HFFc6 (cell line): ENCODE data around the gene KMT2C. TPM values are rescaled to one million over a fixed set of nuclear protein-coding genes. Genes with fewer than 3 reads are reported as not detected.

Source experiments
- DNase-seq: peaks from one replicate; pipeline ENCODE4 v3.0.0-alpha.2; 2018
- H3K27ac Mint-ChIP-seq: 2 replicates; pipeline ENCODE4 v1.8.0; 2020; ENCODE audit warnings: mild to moderate bottlenecking, mixed read lengths
- H3K27me3 Mint-ChIP-seq: 2 replicates; pipeline ENCODE4 v1.8.0; 2021; ENCODE audit warnings: mild to moderate bottlenecking, moderate library complexity, mixed read lengths; ENCODE audit not compliant: insufficient read depth
- H3K36me3 Mint-ChIP-seq: 2 replicates; pipeline ENCODE4 v1.8.0; 2021; ENCODE audit warnings: low read depth, mixed read lengths
- H3K4me1 Mint-ChIP-seq: 2 replicates; pipeline ENCODE4 v1.8.0; 2020; ENCODE audit warnings: low read depth, mixed read lengths
- H3K4me3 Mint-ChIP-seq: 2 replicates; pipeline ENCODE4 v1.8.0; 2020; ENCODE audit warnings: mild to moderate bottlenecking, moderate library complexity, mixed read lengths
- H3K9me3 Mint-ChIP-seq: 2 replicates; pipeline ENCODE4 v1.8.0; 2020; ENCODE audit warnings: mild to moderate bottlenecking, mixed read lengths
- CTCF ChIP-seq: fragments of 200-600 bp; sonication (generic); IDR thresholded peaks from 2 replicates; pipeline ENCODE4 v1.5.0; 2021; ENCODE audit warnings: antibody characterized with exemption, mild to moderate bottlenecking
- total RNA-seq, 6 experiments: library from RNA; stranded (reverse); fragmentation: NEBNext Ultra II Directional; extraction: Animal tissue kit (Norgen Biotek cat#: 25700); gene quantifications; 2 replicates in 1 of 6; 3 replicates in 5 of 6; pipeline ENCODE4 v1.2.3, GENCODE V29; 2021

KMT2C gene
- total RNA-seq, 6 experiments from 2014 or later: 23.5 to 30.8 (median 26.0) TPM

GRCh38 chr7:152340161-152340560, 95.6 kb downstream of the KMT2C start:
- Mint-ChIP-seq H3K27ac (no peak overlapping the region), H3K27me3 (peaks cover 2% of the 10 kb centered on the region; the same call in 1 of the 2 replicates), H3K36me3 (no peaks in the 10 kb centered on the region), H3K4me3 (no peak overlapping the region), H3K9me3 (no peaks in the 10 kb centered on the region), H3K4me1 (peaks cover 6% of the 10 kb centered on the region)
- TF ChIP-seq CTCF: no peak
- no peak for DNase-seq

GRCh38 chr7:152338561-152338960, 97.2 kb downstream of the KMT2C start:
- H3K4me1 Mint-ChIP-seq: peaks cover 10% of the 10 kb centered on the region
- H3K4me3 Mint-ChIP-seq: no peak overlapping the region
- no peaks in the 10 kb centered on the region; the same call in 1 of the 2 replicates for H3K36me3 Mint-ChIP-seq
- peaks cover 2% of the 10 kb centered on the region; the same call in 1 of the 2 replicates for H3K27me3 Mint-ChIP-seq
- DNase-seq: no peak
- no peak overlapping the region for H3K27ac Mint-ChIP-seq
- no peak for TF ChIP-seq CTCF
- no peaks in the 10 kb centered on the region for H3K9me3 Mint-ChIP-seq

- DNase-seq: peak; percentile 41
- H3K27ac Mint-ChIP-seq: 0 out of 2 replicates have a peak overlapping the region, but pooled peaks have one; percentile 13
- H3K36me3 Mint-ChIP-seq: no peaks in the 10 kb centered on the region; the same call in 1 of the 2 replicates
- H3K9me3 Mint-ChIP-seq: no peaks in the 10 kb centered on the region
- peaks cover 6% of the 10 kb centered on the region for H3K27me3 Mint-ChIP-seq
- peaks cover 14% of the 10 kb centered on the region for H3K4me1 Mint-ChIP-seq
- H3K4me3 Mint-ChIP-seq: no peak overlapping the region
- TF ChIP-seq CTCF: peak; percentile 77
Observed at GRCh38 chr7:152336754-152337368, 98.9 kb downstream of the KMT2C start.

- Mint-ChIP-seq H3K27ac (no peak overlapping the region), H3K4me3 (no peak overlapping the region), H3K27me3 (peaks cover 6% of the 10 kb centered on the region), H3K9me3 (no peaks in the 10 kb centered on the region), H3K36me3 (no peaks in the 10 kb centered on the region; the same call in 1 of the 2 replicates), H3K4me1 (peaks cover 13% of the 10 kb centered on the region)
- TF ChIP-seq CTCF: no peak
- DNase-seq: no peak
Observed at GRCh38 chr7:152335900-152336571, 99.8 kb downstream of the KMT2C start.

GRCh38 chr7:152333134-152333533, 102.7 kb downstream of the KMT2C start:
- peaks cover 20% of the 10 kb centered on the region for H3K4me1 Mint-ChIP-seq
- H3K27me3 Mint-ChIP-seq: peaks cover 5% of the 10 kb centered on the region; the same call in 1 of the 2 replicates
- no peak overlapping the region for H3K27ac Mint-ChIP-seq
- H3K9me3 Mint-ChIP-seq: no peaks in the 10 kb centered on the region
- TF ChIP-seq CTCF: no peak
- no peak for DNase-seq
- no peak overlapping the region for H3K4me3 Mint-ChIP-seq
- peaks cover 17% of the 10 kb centered on the region for H3K36me3 Mint-ChIP-seq
